ENCODE measurements around the gene SVIL. TPM values are rescaled to one million over a fixed set of nuclear protein-coding genes. Genes with fewer than 3 reads are reported as not detected.
"Not testable (repeated sequence)": the region's sequence is repeated elsewhere in the genome, so short reads cannot be mapped to it uniquely, and the experiment has no call there.

Gene SVIL
- total RNA-seq, 1 experiment from 2014 or later: 166 TPM

DNA sequence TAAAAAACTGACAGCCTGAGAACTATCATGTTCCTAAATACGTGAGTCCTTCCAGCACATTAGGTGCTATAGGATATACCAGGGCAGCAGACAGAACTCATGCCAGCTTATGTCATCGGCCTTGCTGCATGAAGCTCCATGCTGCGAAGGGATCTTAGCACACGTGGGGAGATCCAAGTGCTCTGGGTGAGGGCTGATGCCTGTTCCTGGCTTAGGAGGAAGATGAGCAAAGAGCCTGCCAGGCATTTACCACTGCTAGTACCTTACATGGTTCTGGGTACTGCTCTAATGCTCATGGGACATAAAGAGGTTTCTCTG, 43.2 kb downstream of the SVIL start:
- no peaks in the 10 kb centered on the region for H3K9me2 ChIP-seq (ENCODE audit: insufficient read depth)
- ChIA-PET POLR2A (ENCODE audit: unreplicated experiment) (no interaction called here), CTCF (no interaction called here)
- no TSS peak for BruUV-seq (replicated peaks)
- DNase-seq: no peak
- peaks cover 49% of the 10 kb centered on the region for H3F3A ChIP-seq (ENCODE audit: insufficient read depth, low read depth)
- peak overlapping the region; percentile 98; the same call in 1 of the 2 replicates for H3K4me2 ChIP-seq
- no peaks in the 10 kb centered on the region for H3K27me3 ChIP-seq (ENCODE audit: insufficient read depth, low read depth)
- H3K36me3 ChIP-seq (ENCODE audit: low read depth): no peaks in the 10 kb centered on the region
- no peaks in the 10 kb centered on the region for H4K20me1 ChIP-seq (ENCODE audit: insufficient read depth)
- TF ChIP-seq EZH2 (IDR thresholded peaks at IDR 0.05; ENCODE audit: low read depth) (no peak), CTCF (conservative IDR thresholded peaks at IDR 0.05) (no peak)
- intact Hi-C loops (cut with micrococcal nuclease; ENCODE audit: unreplicated experiment): loop anchor here (2.0 kb wide), 4 partner anchors 57 to 213 kb away; no protein-coding TSS in a partner anchor
- H3K4me3 ChIP-seq: no peak overlapping the region
- peaks cover 29% of the 10 kb centered on the region for H3K79me2 ChIP-seq (ENCODE audit: low read depth)
- H3K4me1 ChIP-seq (replicated peaks; ENCODE audit: insufficient read depth): peaks cover 44% of the 10 kb centered on the region
- peak overlapping the region; percentile 99 for H3K27ac ChIP-seq
- H2AFZ ChIP-seq: no peak overlapping the region
- H3K9me3 ChIP-seq (ENCODE audit: insufficient read depth, low read depth): no peaks in the 10 kb centered on the region

GRCh38 chr10:29590915-29591650, 43.7 kb downstream of the SVIL start:
- no peaks in the 10 kb centered on the region for H3K27me3 ChIP-seq (ENCODE audit: insufficient read depth, low read depth)
- H3K27ac ChIP-seq: peak overlapping the region; percentile 99
- ChIA-PET CTCF (interaction anchor here (0.9 kb wide), 1 partner anchor 12 kb away, joined by 3 read pairs; no protein-coding TSS in a partner anchor), POLR2A (ENCODE audit: unreplicated experiment) (interaction anchor here (0.6 kb wide), 1 partner anchor 91 kb away, joined by 3 read pairs; no protein-coding TSS in a partner anchor)
- no peaks in the 10 kb centered on the region for H3K9me3 ChIP-seq (ENCODE audit: insufficient read depth, low read depth)
- H3K4me2 ChIP-seq: peak overlapping the region; percentile 98
- peaks cover 49% of the 10 kb centered on the region for H3K4me1 ChIP-seq (replicated peaks; ENCODE audit: insufficient read depth)
- H3K79me2 ChIP-seq (ENCODE audit: low read depth): peaks cover 34% of the 10 kb centered on the region
- no TSS peak for BruUV-seq (replicated peaks)
- H2AFZ ChIP-seq: no peak overlapping the region
- no peak for DNase-seq
- no peaks in the 10 kb centered on the region for H3K9me2 ChIP-seq (ENCODE audit: insufficient read depth)
- intact Hi-C loops (cut with micrococcal nuclease; ENCODE audit: unreplicated experiment): loop anchor here (1.0 to 2.0 kb wide), 9 partner anchors 39 to 272 kb away; no protein-coding TSS in a partner anchor
- TF ChIP-seq EZH2 (IDR thresholded peaks at IDR 0.05; ENCODE audit: low read depth): no peak
- TF ChIP-seq CTCF (conservative IDR thresholded peaks at IDR 0.05): peak; percentile 28; the same call in 1 of the 2 replicates
- no peaks in the 10 kb centered on the region for H4K20me1 ChIP-seq (ENCODE audit: insufficient read depth)
- peaks cover 54% of the 10 kb centered on the region for H3F3A ChIP-seq (ENCODE audit: insufficient read depth, low read depth)
- no peaks in the 10 kb centered on the region for H3K36me3 ChIP-seq (ENCODE audit: low read depth)
- H3K4me3 ChIP-seq: no peak overlapping the region; the same call in 1 of the 2 replicates

DNA sequence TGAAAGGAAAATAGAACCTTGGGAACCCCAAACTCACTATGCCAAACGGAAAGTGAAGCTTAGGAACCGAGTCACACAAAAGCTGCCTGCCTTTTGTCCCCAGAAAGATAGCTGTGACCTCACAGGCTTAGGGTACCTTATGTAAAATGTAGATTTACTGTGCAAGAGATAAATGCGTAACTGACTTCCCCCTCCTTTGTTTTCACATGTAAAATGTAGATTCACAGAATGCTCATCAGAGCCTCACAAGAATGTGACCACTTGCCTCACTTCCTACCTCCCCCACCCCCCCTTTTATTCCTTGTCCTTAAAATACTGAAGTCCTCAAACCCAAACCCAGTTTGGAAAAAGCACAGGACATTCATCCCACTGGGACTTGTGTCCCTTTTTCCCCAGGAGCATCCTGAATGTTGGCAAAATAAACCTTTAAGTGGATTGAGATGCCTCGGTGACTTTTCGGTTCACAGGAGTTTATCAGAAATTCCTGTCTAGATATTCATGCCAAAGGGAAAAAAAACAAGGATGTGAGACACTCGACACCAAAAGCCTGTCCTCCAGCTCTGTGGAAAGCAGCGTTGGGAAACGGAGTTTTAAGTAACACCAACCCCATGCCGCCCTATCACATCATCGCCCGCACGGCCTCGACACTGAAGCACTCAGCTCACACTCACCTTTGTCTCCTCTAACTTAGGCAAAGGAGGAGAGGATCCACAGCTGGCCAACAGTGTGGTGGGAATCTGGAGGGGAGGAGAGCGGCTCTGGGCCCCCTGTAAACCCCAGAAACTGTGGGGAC, 45.9 kb downstream of the SVIL start:
- Histone ChIP-seq H3F3A (ENCODE audit: insufficient read depth, low read depth) (peaks cover 56% of the 10 kb centered on the region), H3K9me3 (ENCODE audit: insufficient read depth, low read depth) (no peaks in the 10 kb centered on the region), H3K27ac (peak overlapping the region; percentile 99), H3K4me1 (replicated peaks; ENCODE audit: insufficient read depth) (peaks cover 64% of the 10 kb centered on the region), H2AFZ (no peak overlapping the region), H4K20me1 (ENCODE audit: insufficient read depth) (no peaks in the 10 kb centered on the region), H3K79me2 (ENCODE audit: low read depth) (peaks cover 48% of the 10 kb centered on the region), H3K36me3 (ENCODE audit: low read depth) (no peaks in the 10 kb centered on the region), H3K9me2 (ENCODE audit: insufficient read depth) (no peaks in the 10 kb centered on the region), H3K4me2 (peak overlapping the region; percentile 98), H3K4me3 (peak overlapping the region; percentile 50; the same call in 1 of the 2 replicates), H3K27me3 (ENCODE audit: insufficient read depth, low read depth) (no peaks in the 10 kb centered on the region)
- BruUV-seq (replicated peaks): no TSS peak
- TF ChIP-seq EZH2 (IDR thresholded peaks at IDR 0.05; ENCODE audit: low read depth) (no peak), CTCF (conservative IDR thresholded peaks at IDR 0.05) (no peak)
- DNase-seq: peak; percentile 77 to 88
- intact Hi-C loops (cut with micrococcal nuclease; ENCODE audit: unreplicated experiment): no loop called here
- CTCF ChIA-PET: no interaction called here
- POLR2A ChIA-PET (ENCODE audit: unreplicated experiment): interaction anchor here (0.6 to 0.7 kb wide), 5 partner anchors 29 to 301 kb away, joined by 4 to 12 read pairs (median 6); no protein-coding TSS in a partner anchor

DNA sequence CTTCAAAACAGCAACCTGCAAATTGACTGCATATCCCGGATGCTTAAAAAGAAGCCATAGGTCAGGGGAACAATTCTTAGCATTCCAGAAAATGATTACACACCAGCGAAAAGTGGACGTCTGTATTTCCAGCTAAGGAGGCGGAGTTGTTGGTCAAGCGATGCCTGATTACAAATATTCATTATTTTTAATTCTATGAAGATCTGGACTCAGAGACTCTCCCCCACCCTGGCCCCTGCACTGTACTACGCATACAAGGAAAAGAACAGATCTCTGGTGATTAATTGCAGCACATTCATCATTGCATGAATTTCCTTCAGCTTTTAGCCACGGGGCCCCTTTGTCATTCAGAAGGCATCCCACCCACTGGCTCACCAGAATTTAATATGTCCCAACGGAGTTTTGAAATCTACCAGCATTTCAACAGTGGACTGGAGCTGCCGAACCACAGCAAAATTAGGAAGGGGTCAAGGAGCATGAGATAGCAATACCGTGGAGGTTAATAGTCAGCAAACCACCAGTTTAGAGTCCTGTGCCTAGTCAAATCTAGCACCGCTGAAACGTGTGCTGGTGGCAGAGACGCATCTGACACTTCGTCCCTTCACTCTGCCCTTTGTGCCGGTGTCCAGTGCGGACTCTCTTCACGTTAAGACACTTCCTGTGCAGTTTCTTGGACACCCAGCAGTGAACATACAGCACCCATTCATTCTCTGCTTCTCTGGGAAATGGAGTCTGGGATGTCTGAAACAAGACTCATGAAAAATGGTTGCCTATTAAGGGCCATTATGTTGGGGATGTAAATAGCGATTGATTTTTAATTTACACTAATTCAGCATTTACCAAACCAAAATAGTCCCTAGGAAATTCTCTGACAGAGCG, 46.8 kb downstream of the SVIL start:
- H2AFZ ChIP-seq; H3K27me3 ChIP-seq (ENCODE audit: insufficient read depth, low read depth); CTCF ChIA-PET; H4K20me1 ChIP-seq (ENCODE audit: insufficient read depth); H3K36me3 ChIP-seq (ENCODE audit: low read depth); intact Hi-C loops (cut with micrococcal nuclease; ENCODE audit: unreplicated experiment); POLR2A ChIA-PET (ENCODE audit: unreplicated experiment); H3K9me2 ChIP-seq (ENCODE audit: insufficient read depth); H3K9me3 ChIP-seq (ENCODE audit: insufficient read depth, low read depth): not testable (repeated sequence)
- H3K27ac ChIP-seq: peak overlapping the region; percentile 99
- peaks cover 56% of the 10 kb centered on the region for H3F3A ChIP-seq (ENCODE audit: insufficient read depth, low read depth)
- H3K4me1 ChIP-seq (replicated peaks; ENCODE audit: insufficient read depth): peaks cover 64% of the 10 kb centered on the region
- TSS peak; percentile 1 for BruUV-seq (replicated peaks)
- DNase-seq: peak; percentile 62 to 88
- H3K4me2 ChIP-seq: peak overlapping the region; percentile 98
- peak overlapping the region; percentile 50; the same call in 1 of the 2 replicates for H3K4me3 ChIP-seq
- peaks cover 53% of the 10 kb centered on the region for H3K79me2 ChIP-seq (ENCODE audit: low read depth)
